GM12878 (cell line): ENCODE data around the gene KRTAP10-9. TPM values are rescaled to one million over a fixed set of nuclear protein-coding genes. Genes with fewer than 3 reads are reported as not detected.

Experiments used
- ATAC-seq: fragments of 200-7000 bp; cut with Tn5 transposase; 3 replicates; pipeline ENCODE4 v1.9.1; 2020; ENCODE audit warnings: mild to moderate bottlenecking, moderate library complexity
- BruUV-seq: library from RNA; stranded (reverse); fragments of 400-500 nt; replicated peaks from 2 replicates; lab custom pipeline; 2021; lab: Mats Ljungman, UMichigan
- CTCF ChIA-PET: fragments of 300-600 bp; sonication (Branson Sonifier 250); formaldehyde crosslinking; extraction: SDS; loops from one replicate; lab custom pipeline; 2021; ENCODE audit warnings: inconsistent platforms; lab: Yijun Ruan, JAX
- POLR2A ChIA-PET: fragments of 350-600 bp; formaldehyde crosslinking; extraction: SDS; loops from one replicate; lab custom pipeline; 2021; ENCODE audit warnings: inconsistent platforms; lab: Charles Lee
- RAD21 ChIA-PET: fragments of 300-600 bp; sonication (Branson Sonifier 250); formaldehyde crosslinking; loops from one replicate; lab custom pipeline; 2023; ENCODE audit warnings: antibody characterized with exemption; ENCODE audit not compliant: unreplicated experiment; lab: Charles Lee
- SMC1A ChIA-PET: fragments of 300-600 bp; sonication (Branson Sonifier 250); formaldehyde crosslinking; loops from one replicate; lab custom pipeline; 2023; ENCODE audit not compliant: unreplicated experiment, uncharacterized antibody; lab: Charles Lee
- DNase-seq: peaks from one replicate; pipeline ENCODE4 v3.0.0-alpha.2; 2011; ENCODE audit warnings: low read depth, low spot score
- FAIRE-seq: peaks from 3 replicates; lab custom pipeline; 2011; peaks lifted over from hg19 to GRCh38; lab: Jason Lieb, UNC
- H2AFZ ChIP-seq: 2 replicates; pipeline ENCODE4 v1.6.0; 2011; ENCODE audit warnings: low read depth, low read length, control low read depth; ENCODE audit not compliant: control insufficient read depth
- H3K27ac ChIP-seq: 2 replicates; pipeline ENCODE4 v1.5.1; 2011; ENCODE audit warnings: control low read depth; ENCODE audit not compliant: control insufficient read depth, insufficient read depth
- H3K27me3 ChIP-seq, 2 experiments: replicated peaks in 1 of 2; 2 replicates each; pipeline versions ENCODE4 v1.6.0 to v1.6.1; 2011; ENCODE audit warnings: low read length in 1 of 2; ENCODE audit not compliant: control insufficient read depth in 2 of 2, insufficient read depth in 2 of 2
- H3K36me3 ChIP-seq, 2 experiments: 2 replicates each; pipeline ENCODE4 v1.5.1; 2011; ENCODE audit warnings: low read length in 1 of 2; ENCODE audit not compliant: control insufficient read depth in 2 of 2, insufficient read depth in 2 of 2
- H3K4me1 ChIP-seq: 2 replicates; pipeline ENCODE4 v1.6.1; 2011; ENCODE audit warnings: mild to moderate bottlenecking, low read length, moderate library complexity, mixed read lengths; ENCODE audit not compliant: control insufficient read depth, insufficient read depth
- H3K4me2 ChIP-seq: 2 replicates; pipeline ENCODE4 v1.6.0; 2011; ENCODE audit warnings: control low read depth; ENCODE audit not compliant: control insufficient read depth, insufficient read depth
- H3K4me3 ChIP-seq: fragments of 200-600 bp; sonication (generic); 2 replicates; pipeline ENCODE4 v1.5.1; 2016
- H3K79me2 ChIP-seq: 2 replicates; pipeline ENCODE4 v1.6.0; 2011; ENCODE audit warnings: low read length; ENCODE audit not compliant: control insufficient read depth, insufficient read depth
- H3K9ac ChIP-seq: 2 replicates; pipeline ENCODE4 v1.8.0; 2011; ENCODE audit warnings: low read length, control low read depth, mixed read lengths; ENCODE audit not compliant: control insufficient read depth, insufficient read depth
- H3K9me3 ChIP-seq: replicated peaks from 3 replicates; pipeline ENCODE4 v1.5.1; 2011; ENCODE audit warnings: mild to moderate bottlenecking, low read length; ENCODE audit not compliant: control insufficient read depth, insufficient read depth
- H4K20me1 ChIP-seq: 2 replicates; pipeline ENCODE4 v1.6.0; 2011; ENCODE audit not compliant: control insufficient read depth, insufficient read depth
- BACH1 ChIP-seq: fragments of 450-650 bp; IDR thresholded peaks from 2 replicates; pipeline ENCODE4 v1.6.1; 2017; ENCODE audit warnings: mild to moderate bottlenecking, borderline replicate concordance
- CEBPB ChIP-seq, 2 experiments: fragments of 150-350 bp in 1 of 2; IDR thresholded peaks; 2 replicates each; pipeline ENCODE4 v1.6.1; 2012 to 2014; ENCODE audit warnings: low read depth in 2 of 2, low read length in 2 of 2, borderline replicate concordance in 1 of 2, inconsistent platforms in 1 of 2
- ESRRA ChIP-seq: IDR thresholded peaks from 2 replicates; pipeline ENCODE4 v1.6.1; 2012; ENCODE audit warnings: mild to moderate bottlenecking, low read length, improper control_type of control experiment
- HDAC6 ChIP-seq: fragments of 200-600 bp; sonication (generic); IDR thresholded peaks from one replicate; pipeline ENCODE4 v1.8.0; 2017; ENCODE audit warnings: antibody characterized with exemption; ENCODE audit not compliant: unreplicated experiment
- JUND ChIP-seq: IDR thresholded peaks from 2 replicates; pipeline ENCODE4 v1.6.1; 2012; ENCODE audit warnings: low read depth, mild to moderate bottlenecking, low read length, improper control_type of control experiment, moderate library complexity
- RAD51 ChIP-seq: fragments of 450-650 bp; IDR thresholded peaks from 2 replicates; pipeline ENCODE4 v1.6.1; 2016; ENCODE audit warnings: moderate library complexity, mild to moderate bottlenecking, inconsistent platforms
- SMAD5 ChIP-seq: IDR thresholded peaks from 2 replicates; pipeline ENCODE4 v1.6.1; 2016; ENCODE audit warnings: antibody characterized with exemption, low read depth
- SUZ12 ChIP-seq: fragments of 200-600 bp; sonication (generic); IDR thresholded peaks from one replicate; pipeline ENCODE4 v1.6.1; 2018; ENCODE audit warnings: antibody characterized with exemption, mild to moderate bottlenecking; ENCODE audit not compliant: unreplicated experiment
- TARDBP ChIP-seq: IDR thresholded peaks from 2 replicates; pipeline ENCODE4 v1.6.1; 2016; ENCODE audit warnings: borderline replicate concordance
- TCF7 ChIP-seq: IDR thresholded peaks from 2 replicates; pipeline ENCODE4 v1.6.1; 2014; ENCODE audit warnings: antibody characterized with exemption, borderline replicate concordance
- ZSCAN29 ChIP-seq: fragments of 450-650 bp; IDR thresholded peaks from 2 replicates; pipeline ENCODE4 v1.6.1; 2017; ENCODE audit warnings: mild to moderate bottlenecking, moderate library complexity
- WGBS: methylation state at CpG from one replicate; pipeline ENCODE4 v1.1.6; 2016; ENCODE audit warnings: low lambda C conversion rate; ENCODE audit not compliant: insufficient replicate concordance, insufficient coverage; ENCODE audit errors: missing lambda C conversion rate; 5-methylcytosine and 5-hydroxymethylcytosine counted together
- in situ Hi-C: fragments of 300-500 bp; cut with MboI; formaldehyde crosslinking; loops from 9 replicates; pipeline ENCODE4 v1.14.3; 2018; ENCODE audit warnings: mixed read lengths
- intact Hi-C: fragments of 100-400 bp; cut with micrococcal nuclease; formaldehyde crosslinking; loops from one replicate; pipeline ENCODE4 v1.14.2; 2022; ENCODE audit not compliant: unreplicated experiment
- polyA plus RNA-seq, 11 experiments: library from polyadenylated mRNA; depleted of rRNA in 4 of 11; unstranded in 6 of 11; stranded (reverse) in 5 of 11; fragments of >200 nt; fragmentation: Nextera tagmentation in 4 of 11; fragmentation: Illumina TruSeq in 1 of 11; extraction: Ambion mirVana in 4 of 11; extraction: Trizol in 1 of 11; gene quantifications; 1 replicate in 1 of 11; 2 replicates in 10 of 11; pipeline versions ENCODE4 v1.2.1 to v1.2.3, GENCODE V29; 2011 to 2016; ENCODE audit warnings: inconsistent platforms in 2 of 11, missing spikeins in 2 of 11, low read depth in 1 of 11
- total RNA-seq, 4 experiments: library from RNA; depleted of rRNA in 3 of 4; stranded (reverse); fragments of >200 nt in 3 of 4; fragmentation: Illumina TruSeq in 1 of 4; extraction: Trizol in 1 of 4; gene quantifications; 2 replicates each; pipeline versions ENCODE4 v1.2.1 to v1.2.3, GENCODE V29; 2013 to 2021
- TF ChIP-seq, protein P1 (sequence below): fragments of 450-650 bp; IDR thresholded peaks from 2 replicates; pipeline ENCODE4 v1.6.1; 2017; ENCODE audit warnings: borderline replicate concordance
- TF ChIP-seq, protein P2 (sequence below): IDR thresholded peaks from 2 replicates; pipeline ENCODE4 v1.6.1; 2011; ENCODE audit warnings: mild to moderate bottlenecking, low read depth, low read length, moderate library complexity; ENCODE audit not compliant: insufficient replicate concordance
- TF ChIP-seq, protein P3 (sequence below): IDR thresholded peaks from 2 replicates; pipeline ENCODE4 v1.6.1; 2011; ENCODE audit warnings: low read depth, low read length, improper control_type of control experiment, borderline replicate concordance
- TF ChIP-seq, protein P4 (sequence below): fragments of 450-650 bp; IDR thresholded peaks from 2 replicates; pipeline ENCODE4 v1.6.1; 2017; ENCODE audit warnings: mild to moderate bottlenecking, low read depth, inconsistent platforms; ENCODE audit not compliant: poor library complexity, severe bottlenecking

The KRTAP10-9 gene
- total and polyA plus RNA-seq, 10 of the 15 experiments (the other 5 are each of a cell fraction or from before 2014, with no cell fraction given): not detected

GRCh38 chr21:44666401-44667320 lies 39.8 kb downstream of the KRTAP10-9 start, which contains the start of gene KRTAP12-2:
KRTAP12-2 (minus strand) TSS chr21:44666927; CDS start chr21:44666886, 41 bp downstream.
- WGBS: 15% methylated on average over 19 of the region's 19 CpGs
- no peak for ATAC-seq
- no peak within 1 kb of the TSS for H3K4me2 ChIP-seq
- DNase-seq: no peak
- ChIA-PET POLR2A (no interaction called here), SMC1A (no interaction called here), RAD21 (no interaction called here), CTCF (interaction anchor here (0.6 kb wide), 1 partner anchor 87 kb away, joined by 3 read pairs; no protein-coding TSS in a partner anchor)
- no peaks in the 10 kb centered on the region for H3K4me1 ChIP-seq
- intact Hi-C loops: no loop called here
- BruUV-seq: no TSS peak
- no peaks in the 10 kb centered on the region for H3K27me3 ChIP-seq
- H2AFZ ChIP-seq: no peak within 1 kb of the TSS
- in situ Hi-C loops: no loop called here
- no peaks in the 10 kb centered on the region for H3K79me2 ChIP-seq
- FAIRE-seq: no peak
- H3K36me3 ChIP-seq: no peaks in the 10 kb centered on the region
- H3K9ac ChIP-seq: no peak within 1 kb of the TSS
- no peaks in the 10 kb centered on the region for H4K20me1 ChIP-seq
- no peak within 1 kb of the TSS for H3K27ac ChIP-seq
- no peaks in the 10 kb centered on the region; the same call in 2 of the 3 replicates for H3K9me3 ChIP-seq
- H3K4me3 ChIP-seq: no peak within 1 kb of the TSS
- TF ChIP-seq ZSCAN29 (no peak), TCF7 (no peak), RAD51 (no peak), ESRRA (no peak), SMAD5 (no peak), HDAC6 (no peak), CEBPB (IDR thresholded peaks at IDR 0.05; ENCODE audit: borderline replicate concordance in 1 of 2, low read depth in 2 of 2, low read length in 2 of 2) (no peak), TARDBP (no peak), JUND (no peak), SUZ12 (no peak), BACH1 (no peak)
- TF ChIP-seq, protein P1, sequence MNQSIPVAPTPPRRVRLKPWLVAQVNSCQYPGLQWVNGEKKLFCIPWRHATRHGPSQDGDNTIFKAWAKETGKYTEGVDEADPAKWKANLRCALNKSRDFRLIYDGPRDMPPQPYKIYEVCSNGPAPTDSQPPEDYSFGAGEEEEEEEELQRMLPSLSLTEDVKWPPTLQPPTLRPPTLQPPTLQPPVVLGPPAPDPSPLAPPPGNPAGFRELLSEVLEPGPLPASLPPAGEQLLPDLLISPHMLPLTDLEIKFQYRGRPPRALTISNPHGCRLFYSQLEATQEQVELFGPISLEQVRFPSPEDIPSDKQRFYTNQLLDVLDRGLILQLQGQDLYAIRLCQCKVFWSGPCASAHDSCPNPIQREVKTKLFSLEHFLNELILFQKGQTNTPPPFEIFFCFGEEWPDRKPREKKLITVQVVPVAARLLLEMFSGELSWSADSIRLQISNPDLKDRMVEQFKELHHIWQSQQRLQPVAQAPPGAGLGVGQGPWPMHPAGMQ: no peak
- TF ChIP-seq, protein P2, sequence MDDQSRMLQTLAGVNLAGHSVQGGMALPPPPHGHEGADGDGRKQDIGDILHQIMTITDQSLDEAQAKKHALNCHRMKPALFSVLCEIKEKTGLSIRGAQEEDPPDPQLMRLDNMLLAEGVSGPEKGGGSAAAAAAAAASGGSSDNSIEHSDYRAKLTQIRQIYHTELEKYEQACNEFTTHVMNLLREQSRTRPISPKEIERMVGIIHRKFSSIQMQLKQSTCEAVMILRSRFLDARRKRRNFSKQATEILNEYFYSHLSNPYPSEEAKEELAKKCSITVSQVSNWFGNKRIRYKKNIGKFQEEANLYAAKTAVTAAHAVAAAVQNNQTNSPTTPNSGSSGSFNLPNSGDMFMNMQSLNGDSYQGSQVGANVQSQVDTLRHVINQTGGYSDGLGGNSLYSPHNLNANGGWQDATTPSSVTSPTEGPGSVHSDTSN: no peak
- TF ChIP-seq, protein P3, sequence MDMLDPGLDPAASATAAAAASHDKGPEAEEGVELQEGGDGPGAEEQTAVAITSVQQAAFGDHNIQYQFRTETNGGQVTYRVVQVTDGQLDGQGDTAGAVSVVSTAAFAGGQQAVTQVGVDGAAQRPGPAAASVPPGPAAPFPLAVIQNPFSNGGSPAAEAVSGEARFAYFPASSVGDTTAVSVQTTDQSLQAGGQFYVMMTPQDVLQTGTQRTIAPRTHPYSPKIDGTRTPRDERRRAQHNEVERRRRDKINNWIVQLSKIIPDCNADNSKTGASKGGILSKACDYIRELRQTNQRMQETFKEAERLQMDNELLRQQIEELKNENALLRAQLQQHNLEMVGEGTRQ: no peak
- TF ChIP-seq, protein P4, sequence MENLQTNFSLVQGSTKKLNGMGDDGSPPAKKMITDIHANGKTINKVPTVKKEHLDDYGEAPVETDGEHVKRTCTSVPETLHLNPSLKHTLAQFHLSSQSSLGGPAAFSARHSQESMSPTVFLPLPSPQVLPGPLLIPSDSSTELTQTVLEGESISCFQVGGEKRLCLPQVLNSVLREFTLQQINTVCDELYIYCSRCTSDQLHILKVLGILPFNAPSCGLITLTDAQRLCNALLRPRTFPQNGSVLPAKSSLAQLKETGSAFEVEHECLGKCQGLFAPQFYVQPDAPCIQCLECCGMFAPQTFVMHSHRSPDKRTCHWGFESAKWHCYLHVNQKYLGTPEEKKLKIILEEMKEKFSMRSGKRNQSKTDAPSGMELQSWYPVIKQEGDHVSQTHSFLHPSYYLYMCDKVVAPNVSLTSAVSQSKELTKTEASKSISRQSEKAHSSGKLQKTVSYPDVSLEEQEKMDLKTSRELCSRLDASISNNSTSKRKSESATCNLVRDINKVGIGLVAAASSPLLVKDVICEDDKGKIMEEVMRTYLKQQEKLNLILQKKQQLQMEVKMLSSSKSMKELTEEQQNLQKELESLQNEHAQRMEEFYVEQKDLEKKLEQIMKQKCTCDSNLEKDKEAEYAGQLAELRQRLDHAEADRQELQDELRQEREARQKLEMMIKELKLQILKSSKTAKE: no peak
